H9 (cell line): ENCODE measurements around the gene MRPL53. TPM values are rescaled to one million over a fixed set of nuclear protein-coding genes. Genes with fewer than 3 reads are reported as not detected.
A peak's percentile ranks its signal among the peaks of the same experiment; 100 is the strongest.

Source experiments
- DNase-seq: peaks from one replicate; pipeline ENCODE4 v3.0.0-alpha.2; 2017
- H2AFZ ChIP-seq: one replicate; pipeline ENCODE4 v1.6.1; 2013; ENCODE audit warnings: mild to moderate bottlenecking, low read length, control low read depth, moderate library complexity
- H2AK5ac ChIP-seq: 2 replicates; pipeline ENCODE4 v1.6.1; 2013; ENCODE audit warnings: low read length, control low read depth, mixed read lengths; ENCODE audit not compliant: insufficient read length
- H2BK120ac ChIP-seq: one replicate; pipeline ENCODE4 v1.6.1; 2013; ENCODE audit warnings: low read depth, mild to moderate bottlenecking, low read length, control low read depth, inconsistent platforms; ENCODE audit not compliant: poor library complexity, severe bottlenecking
- H2BK12ac ChIP-seq: 2 replicates; pipeline ENCODE4 v1.6.1; 2013; ENCODE audit warnings: low read length, control low read depth, mixed read lengths, low read depth; ENCODE audit not compliant: insufficient read length
- H2BK15ac ChIP-seq: 2 replicates; pipeline ENCODE4 v1.6.1; 2013; ENCODE audit warnings: low read depth, low read length, control low read depth
- H2BK20ac ChIP-seq: one replicate; pipeline ENCODE4 v1.6.1; 2013; ENCODE audit warnings: low read depth, mild to moderate bottlenecking, low read length, control low read depth, inconsistent platforms; ENCODE audit not compliant: poor library complexity, severe bottlenecking
- H2BK5ac ChIP-seq: 2 replicates; pipeline ENCODE4 v1.6.1; 2013; ENCODE audit warnings: low read length, control low read depth, mixed read lengths; ENCODE audit not compliant: insufficient read length
- H3K14ac ChIP-seq: 2 replicates; pipeline ENCODE4 v1.6.1; 2013; ENCODE audit warnings: low read length, control low read depth; ENCODE audit not compliant: insufficient read depth
- H3K18ac ChIP-seq: 2 replicates; pipeline ENCODE4 v1.6.1; 2013; ENCODE audit warnings: low read depth, mild to moderate bottlenecking, mixed read lengths, low read length, control low read depth; ENCODE audit not compliant: insufficient read length
- H3K23ac ChIP-seq: 2 replicates; pipeline ENCODE4 v1.6.1; 2013; ENCODE audit warnings: low read length, control low read depth, mixed read lengths, low read depth; ENCODE audit not compliant: insufficient read length
- H3K23me2 ChIP-seq: 2 replicates; pipeline ENCODE4 v1.6.1; 2013; ENCODE audit warnings: low read depth, mild to moderate bottlenecking, mixed read lengths, low read length, control low read depth; ENCODE audit not compliant: insufficient read length, poor library complexity, severe bottlenecking
- H3K27ac ChIP-seq: 2 replicates; pipeline ENCODE4 v1.5.1; 2013; ENCODE audit warnings: low read length, control low read depth, mixed read lengths, low read depth; ENCODE audit not compliant: insufficient read length
- H3K27me3 ChIP-seq: 2 replicates; pipeline ENCODE4 v1.6.1; 2013; ENCODE audit warnings: low read length, control low read depth, inconsistent platforms; ENCODE audit not compliant: insufficient read depth
- H3K4ac ChIP-seq: 2 replicates; pipeline ENCODE4 v1.6.1; 2013; ENCODE audit warnings: low read depth, mild to moderate bottlenecking, control low read depth, inconsistent platforms, low read length, moderate library complexity
- H3K4me1 ChIP-seq: 2 replicates; pipeline ENCODE4 v1.6.1; 2013; ENCODE audit warnings: low read length, control low read depth, inconsistent platforms; ENCODE audit not compliant: insufficient read depth
- H3K4me2 ChIP-seq: 2 replicates; pipeline ENCODE4 v1.6.1; 2013; ENCODE audit warnings: low read length, control low read depth, mixed read lengths; ENCODE audit not compliant: insufficient read length, insufficient read depth
- H3K56ac ChIP-seq: 2 replicates; pipeline ENCODE4 v1.6.1; 2013; ENCODE audit warnings: low read depth, mild to moderate bottlenecking, mixed read lengths, low read length, control low read depth; ENCODE audit not compliant: insufficient read length
- H3K79me1 ChIP-seq: 2 replicates; pipeline ENCODE4 v1.6.1; 2013; ENCODE audit warnings: low read depth, mild to moderate bottlenecking, moderate library complexity, low read length, control low read depth, inconsistent platforms; ENCODE audit not compliant: insufficient read depth, poor library complexity, severe bottlenecking
- H3K79me2 ChIP-seq: 2 replicates; pipeline ENCODE4 v1.6.1; 2013; ENCODE audit warnings: low read length, control low read depth, inconsistent platforms; ENCODE audit not compliant: insufficient read depth
- H3K9ac ChIP-seq: 2 replicates; pipeline ENCODE4 v1.6.1; 2013; ENCODE audit warnings: low read length, control low read depth, mixed read lengths; ENCODE audit not compliant: insufficient read length; ENCODE audit errors: extremely low read depth
- H3K9me3 ChIP-seq: one replicate; pipeline ENCODE4 v1.6.1; 2013; ENCODE audit warnings: low read depth, low read length, inconsistent platforms; ENCODE audit not compliant: control insufficient read depth
- H3T11ph ChIP-seq: one replicate; pipeline ENCODE4 v1.6.1; 2013; ENCODE audit warnings: mild to moderate bottlenecking, low read length, control low read depth, inconsistent platforms
- H4K20me1 ChIP-seq: one replicate; pipeline ENCODE4 v1.6.1; 2013; ENCODE audit not compliant: control insufficient read depth, insufficient read length, insufficient read depth
- H4K5ac ChIP-seq: 2 replicates; pipeline ENCODE4 v1.6.1; 2013; ENCODE audit warnings: low read depth, mild to moderate bottlenecking, mixed read lengths, low read length, control low read depth; ENCODE audit not compliant: insufficient read length
- H4K8ac ChIP-seq: replicated peaks from 2 replicates; pipeline ENCODE4 v1.6.1; 2013; ENCODE audit warnings: low read length, control low read depth, mixed read lengths, low read depth; ENCODE audit not compliant: insufficient read length
- H4K91ac ChIP-seq: 2 replicates; pipeline ENCODE4 v1.6.1; 2013; ENCODE audit warnings: low read depth, mild to moderate bottlenecking, moderate library complexity, mixed read lengths, low read length, control low read depth; ENCODE audit not compliant: insufficient read length
- H3K27ac Mint-ChIP-seq, 3 experiments: 2 replicates in 2 of 3; 3 replicates in 1 of 3; pipeline ENCODE4 v1.8.0; 2020 to 2021; ENCODE audit warnings: mixed read lengths in 3 of 3, mild to moderate bottlenecking in 1 of 3, moderate library complexity in 1 of 3
- H3K27me3 Mint-ChIP-seq: 2 replicates; pipeline ENCODE4 v1.8.0; 2021; ENCODE audit warnings: low read depth, mild to moderate bottlenecking, moderate library complexity, mixed read lengths
- H3K36me3 Mint-ChIP-seq, 3 experiments: 2 replicates in 2 of 3; 3 replicates in 1 of 3; pipeline ENCODE4 v1.8.0; 2020 to 2021; ENCODE audit warnings: low read depth in 3 of 3, mixed read lengths in 3 of 3; ENCODE audit not compliant: insufficient read depth in 1 of 3
- H3K4me1 Mint-ChIP-seq, 2 experiments: 2 replicates each; pipeline ENCODE4 v1.8.0; 2020; ENCODE audit warnings: mixed read lengths in 2 of 2
- H3K4me3 Mint-ChIP-seq, 2 experiments: 2 replicates in 1 of 2; 3 replicates in 1 of 2; pipeline ENCODE4 v1.8.0; 2020 to 2021; ENCODE audit warnings: mild to moderate bottlenecking in 2 of 2, mixed read lengths in 2 of 2, moderate library complexity in 1 of 2
- H3K9me3 Mint-ChIP-seq, 2 experiments: 2 replicates in 1 of 2; 3 replicates in 1 of 2; pipeline ENCODE4 v1.8.0; 2020; ENCODE audit warnings: mild to moderate bottlenecking in 2 of 2, mixed read lengths in 2 of 2, moderate library complexity in 1 of 2
- CTCF ChIP-seq: fragments of 200-600 bp; sonication (generic); conservative IDR thresholded peaks from 3 replicates; pipeline ENCODE4 v1.8.0; 2021; ENCODE audit warnings: antibody characterized with exemption, mild to moderate bottlenecking
- WGBS: extraction: QIAGEN DNeasy Blood & Tissue Kit; methylation state at CpG from one replicate; pipeline ENCODE4 v1.1.7; 2013; ENCODE audit warnings: missing lambda C conversion rate, low lambda C conversion rate, mixed read lengths; ENCODE audit not compliant: insufficient read length; ENCODE audit errors: extremely low coverage; 5-methylcytosine and 5-hydroxymethylcytosine counted together
- total RNA-seq: library from RNA; stranded (reverse); gene quantifications from 2 replicates; pipeline ENCODE4 v1.2.1, GENCODE V29; 2021

MRPL53 gene
- total RNA-seq, 1 experiment from 2014 or later = 59.5 TPM

- no peak overlapping the region for H3K14ac ChIP-seq
- H3K23me2 ChIP-seq = peaks cover 11% of the 10 kb centered on the region
- H3K4ac ChIP-seq = no peak overlapping the region
- DNase-seq = peak; percentile 46
- H3K79me1 ChIP-seq = peaks cover 7% of the 10 kb centered on the region
- H3K9ac ChIP-seq = no peak overlapping the region
- H3K79me2 ChIP-seq = peaks cover 21% of the 10 kb centered on the region; the same call in 1 of the 2 replicates
- no peaks in the 10 kb centered on the region for H3K9me3 Mint-ChIP-seq
- peaks cover 20 to 54% (median 40%) of the 10 kb centered on the region in 3 experiments for H3K36me3 Mint-ChIP-seq
- H2AFZ ChIP-seq = no peak overlapping the region
- no peak overlapping the region for H3K4me3 Mint-ChIP-seq
- no peak overlapping the region for H4K8ac ChIP-seq
- no peak for TF ChIP-seq CTCF
- H2BK12ac ChIP-seq = no peak overlapping the region
- no peak overlapping the region for H2BK120ac ChIP-seq
- H3K4me1 Mint-ChIP-seq = peaks cover 31 to 40% of the 10 kb centered on the region in 2 experiments
- WGBS = no CpG with 5 or more reads among the region's 43 CpGs
- no peak overlapping the region for H3K4me2 ChIP-seq
- H3K9me3 ChIP-seq = no peaks in the 10 kb centered on the region
- peaks cover 3% of the 10 kb centered on the region; the same call in 1 of the 2 replicates for H3K4me1 ChIP-seq
- H2BK5ac ChIP-seq = no peak overlapping the region
- H4K20me1 ChIP-seq = no peaks in the 10 kb centered on the region
- H4K91ac ChIP-seq = no peak overlapping the region
- H2BK20ac ChIP-seq = no peak overlapping the region
- H3K56ac ChIP-seq = no peak overlapping the region
- peak overlapping the region in 2 of 3 experiments; percentile 72 to 86; a peak in 2 of 7 replicates for H3K27ac Mint-ChIP-seq
- H3K27me3 Mint-ChIP-seq = no peaks in the 10 kb centered on the region; the same call in 1 of the 2 replicates
- no peak overlapping the region for H4K5ac ChIP-seq
- no peak overlapping the region for H3K27ac ChIP-seq
- no peaks in the 10 kb centered on the region for H3K27me3 ChIP-seq
- no peak overlapping the region for H3K23ac ChIP-seq
- no peak overlapping the region for H3K18ac ChIP-seq
- no peak overlapping the region for H3T11ph ChIP-seq
- no peak overlapping the region for H2BK15ac ChIP-seq
- H2AK5ac ChIP-seq = no peak overlapping the region
Observed at GRCh38 chr2:74436111-74436805, 36.2 kb downstream of the MRPL53 start.
